Fibroblast of skin of right biceps (primary cell): Measurements from ENCODE around the gene MRPL36.
"Not testable (repeated sequence)": the region's sequence is repeated elsewhere in the genome, so short reads cannot be mapped to it uniquely, and the experiment has no call there.

Experiments
- DNase-seq: peaks from one replicate; pipeline ENCODE4 v3.0.0-alpha.2; 2013

Gene MRPL36

GRCh38 chr5:1799602-1800471 lies at the start of gene MRPL36:
Gene MRPL36, minus strand, starts transcription at chr5:1799837. Its CDS starts 902 bp downstream, at chr5:1798935.
- peak; percentile 91 for DNase-seq

- no peak for DNase-seq
These were observed 48.0 kb upstream of the MRPL36 start for GRCh38 chr5:1847611-1848010.

- no peak for DNase-seq
These were observed 47.4 kb upstream of the MRPL36 start for GRCh38 chr5:1847056-1847455.

- DNase-seq = no peak
These were observed 46.9 kb upstream of the MRPL36 start for GRCh38 chr5:1846583-1846982.

GRCh38 chr5:1845696-1846095 lies 46.1 kb upstream of the MRPL36 start:
- no peak for DNase-seq

GRCh38 chr5:1844708-1845436 lies 45.2 kb upstream of the MRPL36 start:
- no peak for DNase-seq

- DNase-seq = not testable (repeated sequence)
These were observed 44.1 kb upstream of the MRPL36 start for GRCh38 chr5:1843761-1844160.

- no peak for DNase-seq
These were observed 42.6 kb upstream of the MRPL36 start for GRCh38 chr5:1842004-1842819.

GRCh38 chr5:1840741-1841521 lies 41.3 kb upstream of the MRPL36 start:
- DNase-seq = no peak

- DNase-seq = no peak
These were observed 40.5 kb upstream of the MRPL36 start for GRCh38 chr5:1840071-1840547.

GRCh38 chr5:1838013-1838412 lies 38.4 kb upstream of the MRPL36 start:
- no peak for DNase-seq

GRCh38 chr5:1836891-1837880 lies 37.5 kb upstream of the MRPL36 start:
- DNase-seq = no peak

GRCh38 chr5:1836176-1836890 lies 36.7 kb upstream of the MRPL36 start:
- DNase-seq = no peak

GRCh38 chr5:1835431-1835830 lies 35.8 kb upstream of the MRPL36 start:
- no peak for DNase-seq

GRCh38 chr5:1834721-1835429 lies 35.2 kb upstream of the MRPL36 start:
- no peak for DNase-seq

- DNase-seq = no peak
These were observed 34.5 kb upstream of the MRPL36 start for GRCh38 chr5:1834022-1834551.

- no peak for DNase-seq
These were observed 33.8 kb upstream of the MRPL36 start for GRCh38 chr5:1833264-1834021.

- DNase-seq = no peak
These were observed 33.0 kb upstream of the MRPL36 start for GRCh38 chr5:1832511-1833250.
